B cell (primary cell): ENCODE measurements around the gene CCNI2. TPM values are rescaled to one million over a fixed set of nuclear protein-coding genes. Genes with fewer than 3 reads are reported as not detected.

Source experiments
- ATAC-seq: fragments of 200-7000 bp; cut with Tn5 transposase; one replicate; pipeline ENCODE4 v1.10.0; 2021; ENCODE audit warnings: low read depth, mild to moderate bottlenecking, moderate number of reproducible peaks, moderate library complexity
- CTCF ChIA-PET: fragments of 350-600 bp; sonication (Branson Sonifier 250); formaldehyde crosslinking; loops from one replicate; lab custom pipeline; 2021; ENCODE audit warnings: antibody characterized with exemption, inconsistent platforms; lab: Charles Lee
- POLR2A ChIA-PET: fragments of 350-600 bp; sonication (Branson Sonifier 250); formaldehyde crosslinking; loops from one replicate; lab custom pipeline; 2021; ENCODE audit warnings: antibody characterized with exemption; lab: Charles Lee
- DNase-seq: peaks from one replicate; pipeline ENCODE4 v3.0.0; 2013
- H2AFZ ChIP-seq: 2 replicates; pipeline ENCODE4 v1.6.1; 2012; ENCODE audit warnings: mild to moderate bottlenecking, low read depth, low read length; ENCODE audit not compliant: insufficient read depth, poor library complexity, severe bottlenecking
- H3K27ac ChIP-seq, 2 donors: 1 replicate in 1 of 2; 2 replicates in 1 of 2; pipeline ENCODE4 v1.5.1; 2012 to 2013; ENCODE audit warnings: low read length in 2 of 2, mild to moderate bottlenecking in 2 of 2, moderate library complexity in 1 of 2
- H3K27me3 ChIP-seq, 4 experiments: fragments of 200-600 bp in 1 of 4; sonication (generic) in 1 of 4; replicated peaks in 1 of 4; 1 replicate in 2 of 4; 2 replicates in 2 of 4; pipeline versions ENCODE4 v1.6.1 to v1.7.0; 2013 to 2016; ENCODE audit warnings: low read length in 3 of 4, mild to moderate bottlenecking in 2 of 4, mixed read lengths in 1 of 4, moderate library complexity in 1 of 4; ENCODE audit not compliant: insufficient read depth in 4 of 4, control insufficient read depth in 3 of 4; ENCODE audit errors: control extremely low read depth in 1 of 4
- H3K36me3 ChIP-seq, 2 experiments: replicated peaks in 1 of 2; 1 replicate in 1 of 2; 2 replicates in 1 of 2; pipeline versions ENCODE4 v1.6.1 to v1.7.1; 2013; ENCODE audit warnings: low read length in 1 of 2; ENCODE audit not compliant: insufficient read depth in 2 of 2, control insufficient read depth in 1 of 2; ENCODE audit errors: control extremely low read depth in 1 of 2, extremely low read depth in 1 of 2
- H3K4me1 ChIP-seq, 2 donors: fragments of 200-600 bp in 1 of 2; sonication (generic) in 1 of 2; 1 replicate in 1 of 2; 2 replicates in 1 of 2; pipeline versions ENCODE4 v1.5.1 to v1.6.1; 2013 to 2017; ENCODE audit warnings: low read length in 2 of 2; ENCODE audit not compliant: control insufficient read depth in 2 of 2, insufficient read depth in 2 of 2
- H3K4me2 ChIP-seq: replicated peaks from 2 replicates; pipeline ENCODE3; 2012; ENCODE audit warnings: mild to moderate bottlenecking, low read depth, low read length; ENCODE audit not compliant: poor library complexity, severe bottlenecking
- H3K4me3 ChIP-seq, 5 experiments: fragments of 200-600 bp in 1 of 5; sonication (generic) in 1 of 5; 1 replicate in 3 of 5; 2 replicates in 2 of 5; pipeline versions ENCODE4 v1.5.1 to v1.7.0; 2011 to 2016; ENCODE audit warnings: low read length in 4 of 5, mild to moderate bottlenecking in 4 of 5, low read depth in 2 of 5, control low read depth in 1 of 5, moderate library complexity in 1 of 5; ENCODE audit not compliant: insufficient read depth in 1 of 5; ENCODE audit errors: control extremely low read depth in 1 of 5, extremely low read depth in 1 of 5
- H3K79me2 ChIP-seq: fragments of 200-600 bp; sonication (generic); one replicate; pipeline ENCODE4 v1.6.0; 2016; ENCODE audit warnings: low read length; ENCODE audit not compliant: control insufficient read depth, insufficient read depth
- H3K9ac ChIP-seq: fragments of 200-600 bp; sonication (generic); 2 replicates; pipeline ENCODE4 v1.6.1; 2017; ENCODE audit warnings: mild to moderate bottlenecking, low read length, moderate library complexity
- H3K9me3 ChIP-seq, 3 donors: one replicate each; pipeline versions ENCODE4 v1.6.1 to v1.7.1; 2013; ENCODE audit warnings: low read length in 2 of 3; ENCODE audit not compliant: control insufficient read depth in 2 of 3, insufficient read depth in 1 of 3; ENCODE audit errors: control extremely low read depth in 1 of 3
- H4K20me1 ChIP-seq: 2 replicates; pipeline ENCODE4 v1.6.0; 2012; ENCODE audit warnings: mild to moderate bottlenecking, low read length; ENCODE audit not compliant: insufficient read depth, control insufficient read depth, poor library complexity, severe bottlenecking
- H3K27ac Mint-ChIP-seq: one replicate; pipeline ENCODE4 v1.8.0; 2021; ENCODE audit warnings: mixed read lengths
- H3K27me3 Mint-ChIP-seq: one replicate; pipeline ENCODE4 v1.8.0; 2021; ENCODE audit warnings: mixed read lengths
- H3K4me1 Mint-ChIP-seq: one replicate; pipeline ENCODE4 v1.8.0; 2021; ENCODE audit warnings: mixed read lengths
- H3K4me3 Mint-ChIP-seq: one replicate; pipeline ENCODE4 v1.8.0; 2021; ENCODE audit warnings: mixed read lengths
- H3K9me3 Mint-ChIP-seq: one replicate; pipeline ENCODE4 v1.8.0; 2022; ENCODE audit warnings: mixed read lengths; ENCODE audit not compliant: insufficient read depth
- CTCF ChIP-seq: fragments of 200-600 bp; IDR thresholded peaks from one replicate; pipeline ENCODE4 v1.8.0; 2022; ENCODE audit warnings: antibody characterized with exemption, mild to moderate bottlenecking
- EZH2 ChIP-seq: IDR thresholded peaks from 2 replicates; pipeline ENCODE4 v1.6.1; 2012; ENCODE audit warnings: borderline replicate concordance, low read depth, mild to moderate bottlenecking, moderate library complexity, low read length; ENCODE audit not compliant: insufficient read depth, poor library complexity, severe bottlenecking
- WGBS: methylation state at CpG from one replicate; pipeline ENCODE4 v1.1.5; 2013; ENCODE audit warnings: missing lambda C conversion rate; ENCODE audit not compliant: insufficient coverage; 5-methylcytosine and 5-hydroxymethylcytosine counted together
- intact Hi-C: fragments of 100-400 bp; cut with micrococcal nuclease; formaldehyde crosslinking; loops from one replicate; pipeline ENCODE4 v1.10.0; 2022
- polyA plus RNA-seq: library from polyadenylated mRNA; depleted of rRNA; stranded (reverse); fragments of >200 nt; gene quantifications from 2 replicates; pipeline ENCODE4 v1.2.3, GENCODE V29; 2012
- total RNA-seq, 2 donors: library from RNA; stranded (reverse); fragments of 120-200 nt in 1 of 2; gene quantifications; 1 replicate in 1 of 2; 2 replicates in 1 of 2; pipeline versions ENCODE4 v1.2.3 to v1.2.4, GENCODE V29; 2013 to 2022

CCNI2 gene
- total and polyA plus RNA-seq, 2 donors (not counting 1 experiment from before 2014, with no cell fraction given), result 0.39 to 2.0 TPM

- H3K4me2 ChIP-seq, result no peak overlapping the region
- ChIA-PET CTCF (no interaction called here), POLR2A (no interaction called here)
- no peaks in the 10 kb centered on the region for H3K27me3 ChIP-seq
- H3K4me3 ChIP-seq, result no peak overlapping the region
- no peak overlapping the region for H3K27ac ChIP-seq
- Mint-ChIP-seq H3K27ac (no peak overlapping the region), H3K4me1 (no peaks in the 10 kb centered on the region), H3K27me3 (no peaks in the 10 kb centered on the region), H3K4me3 (no peak overlapping the region), H3K9me3 (no peaks in the 10 kb centered on the region)
- no peak for TF ChIP-seq CTCF
- TF ChIP-seq EZH2, result no peak
- ATAC-seq, result no peak
- H3K36me3 ChIP-seq, result no peaks in the 10 kb centered on the region
- H3K79me2 ChIP-seq, result no peaks in the 10 kb centered on the region
- H2AFZ ChIP-seq, result no peak overlapping the region
- 95% methylated on average over 9 of the region's 12 CpGs for WGBS
- H3K4me1 ChIP-seq, result no peaks in the 10 kb centered on the region
- H4K20me1 ChIP-seq, result no peaks in the 10 kb centered on the region
- intact Hi-C loops, result no loop called here
- no peaks in the 10 kb centered on the region for H3K9me3 ChIP-seq
- no peak overlapping the region for H3K9ac ChIP-seq
- DNase-seq, result no peak
Observed at GRCh38 chr5:132760049-132760420, 12.8 kb downstream of the CCNI2 start.

DNA sequence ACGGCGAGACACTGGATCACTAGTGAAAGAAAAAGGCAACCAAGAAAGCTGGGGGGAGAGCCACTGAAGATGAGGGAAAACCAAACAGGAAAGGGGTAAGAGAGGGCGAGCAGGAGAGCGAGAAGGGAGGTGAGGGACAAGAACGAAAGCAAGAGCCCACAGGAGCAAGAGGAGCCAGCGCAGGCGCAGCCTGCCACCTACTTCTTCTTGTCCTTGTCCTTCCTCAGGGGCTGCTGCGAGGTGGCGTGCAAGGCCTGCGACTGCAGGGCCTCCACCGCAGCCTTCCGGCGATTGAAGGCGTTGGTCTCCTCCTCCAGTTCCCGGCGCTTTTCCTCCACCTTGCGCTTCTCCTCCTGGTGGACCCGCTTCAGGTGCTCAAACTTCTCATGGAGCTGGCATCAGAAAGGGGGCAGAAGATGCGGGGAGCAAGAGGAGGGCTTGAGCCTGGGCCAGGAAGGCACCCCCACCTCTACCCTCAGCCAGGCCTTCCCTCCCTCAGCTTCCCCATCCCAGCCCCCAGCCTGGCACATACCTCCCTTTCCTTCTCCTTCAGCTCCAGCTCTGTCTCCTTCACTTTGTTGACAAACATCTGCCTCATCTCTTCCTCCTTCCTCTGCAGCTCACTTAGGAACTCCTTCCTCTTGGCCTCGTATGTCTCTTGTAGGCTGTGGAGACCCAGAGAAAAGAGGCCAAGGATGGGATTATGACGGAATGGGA is 13.5 kb downstream of the CCNI2 start:
- TF ChIP-seq CTCF (no peak), EZH2 (no peak)
- no peaks in the 10 kb centered on the region for H4K20me1 ChIP-seq
- H3K27me3 ChIP-seq, result no peaks in the 10 kb centered on the region
- no peak overlapping the region for H3K4me3 Mint-ChIP-seq
- no peaks in the 10 kb centered on the region for H3K27me3 Mint-ChIP-seq
- intact Hi-C loops, result no loop called here
- H3K4me2 ChIP-seq, result no peak overlapping the region
- H3K9me3 Mint-ChIP-seq, result no peaks in the 10 kb centered on the region
- H3K9ac ChIP-seq, result no peak overlapping the region
- H3K36me3 ChIP-seq, result no peaks in the 10 kb centered on the region
- DNase-seq (no peak), ATAC-seq (no peak)
- POLR2A ChIA-PET, result no interaction called here
- WGBS, result 93% methylated on average over 20 of the region's 21 CpGs
- H3K27ac ChIP-seq, result no peak overlapping the region
- CTCF ChIA-PET, result no interaction called here
- H3K79me2 ChIP-seq, result no peaks in the 10 kb centered on the region
- no peaks in the 10 kb centered on the region for H3K4me1 ChIP-seq
- no peak overlapping the region for H3K27ac Mint-ChIP-seq
- H3K4me1 Mint-ChIP-seq, result no peaks in the 10 kb centered on the region
- no peak overlapping the region for H2AFZ ChIP-seq
- H3K9me3 ChIP-seq, result no peaks in the 10 kb centered on the region
- H3K4me3 ChIP-seq, result no peak overlapping the region
